Suppressor macrophage treated with lipopolysaccharide for 4 hours (primary cell): ENCODE measurements around the gene MPZL2.

ENCODE experiments used
- DNase-seq: peaks from one replicate; pipeline ENCODE4 v3.0.0-alpha.2; 2020

Gene MPZL2

GRCh38 chr11:118240999-118241763 is 22.9 kb downstream of the MPZL2 start:
- peak; percentile 68 for DNase-seq

- DNase-seq: peak; percentile 63
These were observed 24.4 kb downstream of the MPZL2 start for GRCh38 chr11:118239509-118240205.

DNA sequence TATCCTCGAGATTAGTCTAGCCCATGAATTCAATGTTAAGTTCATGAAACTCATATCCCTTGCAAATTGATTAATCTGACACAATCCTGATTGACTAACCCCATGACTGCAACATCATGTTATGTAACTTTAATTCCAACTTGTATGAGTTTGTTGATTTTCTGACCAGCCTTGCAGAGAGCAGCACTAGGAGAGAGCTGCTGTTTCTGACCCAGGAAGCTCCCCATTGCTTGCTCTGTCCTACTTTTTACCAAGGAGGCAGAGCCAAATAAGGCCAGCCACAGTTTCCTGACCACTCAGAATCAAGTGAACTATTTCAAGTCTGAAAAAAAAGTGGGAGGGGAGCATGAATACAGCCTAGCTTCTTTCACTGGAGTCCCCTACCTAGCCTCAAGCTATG is 25.2 kb downstream of the MPZL2 start:
- no peak for DNase-seq

DNA sequence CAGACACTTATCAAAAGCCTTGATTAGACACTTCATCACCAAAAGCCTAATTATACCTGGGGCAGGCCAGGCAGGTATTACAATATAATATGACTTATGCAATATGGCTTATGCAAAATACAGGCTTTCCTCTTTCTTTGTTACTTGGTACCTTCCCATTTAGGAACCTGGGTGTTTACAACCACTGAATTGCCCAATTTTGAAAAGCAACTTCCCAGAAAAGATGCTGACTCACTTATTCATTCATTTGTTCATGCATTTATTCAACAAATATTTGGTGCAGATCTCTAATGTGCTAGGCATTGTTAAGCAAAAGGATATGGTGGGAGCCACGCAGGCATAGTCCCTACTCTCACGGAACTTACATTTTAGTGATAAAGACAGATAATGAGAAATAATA is 25.7 kb downstream of the MPZL2 start:
- no peak for DNase-seq

DNA sequence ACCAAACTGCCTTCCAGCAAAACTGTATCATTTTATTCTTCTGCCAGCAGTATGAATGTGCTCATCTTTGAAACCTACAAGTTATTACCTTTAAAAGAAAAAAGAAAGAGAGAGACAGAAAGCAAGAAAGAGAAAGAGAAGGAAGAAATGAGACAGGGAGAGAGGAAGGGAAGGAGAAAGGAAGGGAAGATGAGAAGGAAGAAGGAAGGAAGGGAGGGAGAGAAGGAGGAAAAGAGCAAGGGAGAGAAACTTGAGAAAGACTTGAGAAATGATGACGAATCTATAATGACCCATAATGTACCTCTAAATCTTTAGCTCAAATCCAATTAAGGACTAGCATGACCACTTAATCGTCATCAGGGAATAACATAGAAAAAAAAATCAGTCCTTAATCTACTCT is 27.9 kb downstream of the MPZL2 start:
- no peak for DNase-seq

GRCh38 chr11:118234833-118235232 is 29.3 kb downstream of the MPZL2 start:
- DNase-seq: no peak

- no peak for DNase-seq
These were observed 30.2 kb downstream of the MPZL2 start for GRCh38 chr11:118233850-118234249.

- no peak for DNase-seq
These were observed 30.7 kb downstream of the MPZL2 start for GRCh38 chr11:118233377-118233776.

DNA sequence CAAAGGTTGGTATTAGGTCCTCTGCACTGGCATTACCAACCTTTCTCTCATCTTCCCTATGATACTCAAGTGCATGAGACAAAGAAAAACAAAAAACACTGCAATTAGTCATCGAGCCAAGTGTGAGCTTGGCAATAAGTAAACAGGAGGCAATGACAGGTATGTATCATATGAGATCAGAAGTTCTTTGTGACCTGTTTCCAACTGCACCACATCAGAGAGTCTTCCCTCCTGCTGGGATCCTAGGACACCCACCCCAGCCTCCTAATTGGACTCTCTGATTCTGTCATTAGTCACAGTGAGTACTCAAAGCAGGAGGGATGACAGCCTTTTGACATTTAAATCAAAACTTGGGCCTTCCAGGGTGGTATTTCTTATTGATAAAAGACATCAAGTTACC is 31.4 kb downstream of the MPZL2 start:
- DNase-seq: no peak

GRCh38 chr11:118231461-118231860 is 32.6 kb downstream of the MPZL2 start:
- no peak for DNase-seq

- no peak for DNase-seq
These were observed 34.0 kb downstream of the MPZL2 start for GRCh38 chr11:118230088-118230487.

DNA sequence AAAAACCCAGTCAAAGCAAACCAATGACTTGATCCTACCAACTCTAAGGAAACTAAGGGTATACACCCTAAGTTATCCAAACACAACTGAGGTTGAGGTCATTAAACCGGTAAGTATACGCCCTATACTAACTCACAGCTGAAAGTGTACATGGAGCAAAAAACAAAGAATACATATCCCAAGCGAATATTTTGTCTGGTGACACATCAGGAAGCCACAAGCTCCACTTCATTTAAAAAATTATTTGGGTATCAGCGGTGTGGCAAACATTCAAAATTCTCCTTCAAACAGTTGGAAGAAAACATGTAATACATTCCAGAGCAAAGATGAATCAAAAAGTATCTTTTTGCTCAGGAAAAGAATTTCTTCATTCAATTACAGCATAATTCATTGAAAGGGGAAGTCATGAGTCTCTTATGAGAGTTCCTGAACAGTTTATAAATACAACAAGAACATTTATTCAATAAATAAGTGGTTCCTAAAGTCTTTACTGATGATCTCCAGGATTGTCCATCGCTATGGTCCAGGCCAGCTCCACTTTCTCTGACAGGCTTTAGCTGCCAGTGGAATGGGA is 34.7 kb downstream of the MPZL2 start:
- peak; percentile 64 for DNase-seq

- DNase-seq: peak; percentile 82
These were observed 36.0 kb downstream of the MPZL2 start for GRCh38 chr11:118227865-118228785.

DNA sequence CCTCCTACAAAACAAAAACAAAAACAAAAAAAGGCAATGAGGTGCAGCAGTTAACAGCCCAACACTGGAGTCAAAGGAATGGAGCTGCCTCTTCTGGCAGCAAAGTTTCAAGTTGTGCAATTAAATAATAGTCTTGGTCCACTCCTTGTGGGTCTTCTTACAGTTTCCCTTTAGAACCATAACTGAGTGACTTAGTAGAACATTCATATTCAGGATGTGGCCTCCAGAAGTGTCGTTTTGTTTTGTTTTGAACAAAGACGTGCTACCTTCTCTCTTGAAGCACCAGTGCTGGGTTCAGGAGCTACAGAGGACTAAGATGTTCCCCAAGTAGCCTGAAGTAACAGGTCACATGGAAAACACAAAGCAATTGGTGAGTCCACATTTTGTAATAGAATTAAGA is 37.3 kb downstream of the MPZL2 start:
- peak; percentile 56 for DNase-seq

GRCh38 chr11:118226296-118226695 is 37.8 kb downstream of the MPZL2 start:
- DNase-seq: peak; percentile 69

DNA sequence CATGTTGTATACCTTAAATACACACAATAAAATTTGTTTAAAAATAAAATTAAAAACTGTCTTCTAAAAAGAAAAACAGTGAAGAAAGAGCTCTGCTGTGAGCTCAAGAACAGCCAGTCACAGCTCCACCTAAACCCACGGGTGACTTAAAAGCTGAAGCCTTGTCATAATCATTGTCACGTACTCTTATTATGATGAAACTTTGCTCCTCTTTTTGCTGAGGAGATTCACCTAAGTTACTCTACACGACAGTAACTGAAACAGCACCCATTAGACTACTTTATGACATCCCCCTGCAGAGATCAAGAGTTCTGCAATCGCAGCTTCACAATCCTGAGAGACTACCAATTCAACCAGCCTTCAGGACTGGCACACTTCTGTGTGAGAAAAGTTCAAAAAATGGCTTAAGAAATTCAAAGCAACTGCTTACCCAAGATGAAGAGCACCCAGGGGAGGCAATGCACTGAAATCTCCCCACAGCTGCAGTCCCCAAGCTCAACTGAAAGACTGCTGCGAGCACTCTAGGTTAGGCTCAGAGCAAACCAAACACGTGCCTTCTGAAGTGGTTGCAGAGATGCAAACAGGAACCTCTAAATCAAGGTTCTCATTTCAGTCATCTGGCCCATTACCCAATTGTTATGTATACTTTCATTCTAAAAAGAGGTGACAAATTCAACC is 39.4 kb downstream of the MPZL2 start, which contains the start of gene JAML:
Gene JAML (minus strand): TSS at position 501 of the 678 bp plus-strand sequence. CDS start 10,145 bp downstream, outside the sequence.
- DNase-seq: peak; percentile 59

DNA sequence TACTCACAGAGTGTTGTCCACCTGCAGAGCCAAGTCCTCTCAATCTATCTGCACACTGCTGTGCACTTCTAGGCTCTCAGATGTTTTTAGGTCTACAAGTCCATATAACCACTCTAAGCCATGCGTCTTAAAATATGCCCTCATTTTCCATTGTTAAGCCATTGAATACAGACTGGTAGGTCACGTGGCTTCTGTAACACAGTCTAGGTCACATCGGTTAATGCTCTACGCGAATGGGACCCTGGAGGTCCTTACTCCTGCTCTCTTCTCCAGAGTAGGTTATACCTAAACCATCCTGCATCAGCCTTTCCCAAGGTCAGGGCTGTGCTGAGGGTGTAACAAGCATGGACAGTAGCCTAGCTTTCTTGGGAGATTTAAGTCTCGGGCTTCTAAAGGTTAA is 40.1 kb downstream of the MPZL2 start:
- DNase-seq: no peak

DNA sequence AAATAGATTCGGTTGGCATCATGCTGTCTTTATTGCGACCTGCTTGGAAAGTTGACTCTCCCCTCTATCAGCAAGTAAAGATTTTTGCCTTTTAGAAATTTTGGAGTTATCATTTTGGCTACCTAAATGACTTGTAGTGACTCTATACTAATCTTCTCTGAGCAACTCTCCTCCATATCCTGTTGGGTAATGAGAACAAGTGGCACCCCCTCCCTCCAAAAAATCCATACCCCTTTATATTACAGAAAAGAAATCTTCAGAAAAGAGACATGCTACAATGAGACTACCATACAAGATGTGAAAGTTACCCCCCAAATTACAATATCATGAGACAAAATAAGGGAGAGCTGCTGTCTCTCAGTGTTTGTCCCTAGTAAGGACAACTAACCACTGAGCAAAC is 40.5 kb downstream of the MPZL2 start:
- no peak for DNase-seq

DNA sequence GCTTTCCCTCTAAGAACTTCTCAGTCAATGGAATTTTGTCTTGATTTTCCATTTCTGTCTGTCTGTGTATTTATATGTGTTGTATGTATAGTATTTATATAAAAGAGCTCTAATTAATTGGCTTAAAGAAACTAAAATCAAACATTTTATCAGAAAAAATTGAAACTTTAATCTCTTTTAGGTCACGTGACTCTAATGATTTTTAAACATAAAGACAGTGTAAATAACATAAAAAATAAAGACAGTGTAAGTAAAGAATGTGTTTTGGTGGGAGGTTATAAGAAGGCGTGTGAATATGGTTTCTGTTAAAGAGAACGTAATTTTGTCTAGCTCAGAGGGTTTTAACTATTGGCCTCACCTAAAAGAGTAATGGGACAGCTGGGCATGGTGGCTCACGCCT is 41.7 kb downstream of the MPZL2 start:
- DNase-seq: no peak

- no peak for DNase-seq
These were observed 42.7 kb downstream of the MPZL2 start for GRCh38 chr11:118221419-118221818.

GRCh38 chr11:118219732-118220131 is 44.4 kb downstream of the MPZL2 start:
- peak; percentile 67 for DNase-seq

DNA sequence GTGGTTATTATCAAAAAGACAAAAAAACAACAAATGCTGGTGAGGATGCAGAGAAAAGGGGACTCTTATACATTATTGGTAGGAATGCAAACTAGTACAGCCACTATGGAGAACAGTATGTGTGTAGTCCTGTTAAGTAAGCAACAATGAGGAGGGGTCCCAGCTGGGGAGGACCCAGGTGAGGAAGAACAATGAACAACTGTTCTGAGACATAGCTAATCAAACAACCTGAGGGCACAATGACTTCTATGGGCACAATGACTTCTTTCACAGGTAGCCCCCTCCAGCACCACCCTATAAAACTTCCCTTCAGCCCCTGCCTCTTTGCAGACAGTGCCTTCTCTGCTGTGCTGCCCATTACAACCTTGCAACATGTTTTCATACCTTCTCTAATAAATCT is 44.9 kb downstream of the MPZL2 start:
- no peak for DNase-seq
